HG02885 (cell line): ENCODE data around the gene SCAMP2.

Experiments used
- ATAC-seq: cut with Tn5 transposase; IDR thresholded peaks from one replicate; pipeline ENCODE4 v1.9.1; 2021; ENCODE audit warnings: mild to moderate bottlenecking; ENCODE audit not compliant: unreplicated experiment, poor library complexity

Gene SCAMP2

GRCh38 chr15:74840851-74841775 is 32.1 kb downstream of the SCAMP2 start:
- no peak for ATAC-seq

DNA sequence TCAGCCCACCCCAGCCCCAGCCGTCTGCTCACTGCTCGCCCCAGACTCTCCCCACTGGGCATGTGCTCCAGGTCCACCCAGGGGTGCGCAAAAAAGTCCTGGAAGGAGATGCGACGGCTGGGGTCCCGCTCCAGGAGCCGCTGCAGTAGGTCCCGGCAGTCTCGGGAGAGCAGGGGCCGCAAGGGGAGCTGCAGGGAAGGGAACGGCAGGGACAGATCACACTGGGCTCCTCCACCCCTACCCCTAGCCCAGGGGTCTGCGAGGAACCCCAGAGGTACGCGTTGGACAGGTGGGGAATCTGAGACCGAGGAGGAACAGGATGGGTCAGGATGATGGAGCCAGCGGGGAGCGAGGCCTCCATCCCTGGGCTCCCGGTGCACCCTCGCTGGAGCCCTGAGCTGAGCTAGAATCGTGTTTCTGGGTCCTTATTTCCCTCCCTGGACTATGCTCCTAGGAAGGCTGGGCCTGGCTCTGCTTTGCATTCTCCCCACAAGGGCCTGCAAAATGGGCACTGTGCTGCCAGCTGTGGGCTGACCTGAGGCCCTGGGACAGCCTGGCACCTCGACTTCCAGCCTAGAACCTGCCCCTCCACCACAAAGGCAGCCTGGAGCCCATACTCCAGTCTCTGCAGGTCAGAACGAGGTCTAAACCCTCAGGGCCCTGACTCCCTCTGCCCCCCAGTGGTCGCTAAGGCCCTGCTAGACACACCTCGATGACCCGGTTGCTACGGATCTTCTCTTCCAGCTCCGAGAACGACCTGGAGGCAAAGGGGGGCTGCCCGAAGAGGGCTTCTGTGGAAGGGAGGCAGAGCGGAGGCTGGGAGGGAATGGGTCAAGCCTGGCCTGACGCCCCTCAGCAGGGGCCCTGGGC is 33.4 kb downstream of the SCAMP2 start:
- no peak for ATAC-seq

DNA sequence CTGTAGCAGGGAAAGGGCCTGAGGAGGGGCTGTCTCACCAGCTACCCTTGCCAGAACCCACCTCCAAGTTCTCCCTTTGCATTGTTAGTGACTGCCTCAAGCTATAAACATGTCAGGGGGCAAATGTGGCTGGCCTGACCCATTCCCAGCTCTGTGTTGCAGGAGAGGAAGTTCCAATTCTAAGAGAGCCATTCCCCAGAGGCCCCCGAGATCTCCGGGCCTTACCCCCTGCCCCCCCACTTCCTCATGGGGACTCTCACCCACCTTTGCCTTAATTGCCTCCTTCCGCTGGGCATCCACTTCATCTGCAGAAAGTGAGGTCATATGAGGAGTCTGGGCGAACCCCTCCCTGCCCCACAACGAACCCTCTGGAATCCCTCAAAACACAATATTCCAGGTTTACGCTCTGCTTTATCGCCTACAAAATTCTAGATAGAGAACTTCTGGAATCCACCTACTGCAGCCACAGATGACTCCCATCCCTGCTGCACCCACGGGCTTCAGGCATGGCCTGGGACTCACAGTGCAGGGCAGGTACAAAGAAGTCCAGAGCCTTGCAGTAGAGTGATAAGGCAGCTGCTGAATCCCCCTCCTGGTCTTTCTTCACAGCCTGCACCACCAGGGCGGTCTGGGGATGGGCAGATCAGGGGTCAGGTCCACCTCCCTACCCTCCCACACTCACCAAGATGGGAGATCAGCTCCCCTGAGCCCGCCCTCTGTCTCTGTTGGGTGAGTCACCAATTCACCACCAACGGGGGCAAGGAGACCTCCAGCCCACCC is 34.2 kb downstream of the SCAMP2 start:
- ATAC-seq, result no peak

GRCh38 chr15:74838137-74838516 is 35.0 kb downstream of the SCAMP2 start:
- no peak for ATAC-seq

DNA sequence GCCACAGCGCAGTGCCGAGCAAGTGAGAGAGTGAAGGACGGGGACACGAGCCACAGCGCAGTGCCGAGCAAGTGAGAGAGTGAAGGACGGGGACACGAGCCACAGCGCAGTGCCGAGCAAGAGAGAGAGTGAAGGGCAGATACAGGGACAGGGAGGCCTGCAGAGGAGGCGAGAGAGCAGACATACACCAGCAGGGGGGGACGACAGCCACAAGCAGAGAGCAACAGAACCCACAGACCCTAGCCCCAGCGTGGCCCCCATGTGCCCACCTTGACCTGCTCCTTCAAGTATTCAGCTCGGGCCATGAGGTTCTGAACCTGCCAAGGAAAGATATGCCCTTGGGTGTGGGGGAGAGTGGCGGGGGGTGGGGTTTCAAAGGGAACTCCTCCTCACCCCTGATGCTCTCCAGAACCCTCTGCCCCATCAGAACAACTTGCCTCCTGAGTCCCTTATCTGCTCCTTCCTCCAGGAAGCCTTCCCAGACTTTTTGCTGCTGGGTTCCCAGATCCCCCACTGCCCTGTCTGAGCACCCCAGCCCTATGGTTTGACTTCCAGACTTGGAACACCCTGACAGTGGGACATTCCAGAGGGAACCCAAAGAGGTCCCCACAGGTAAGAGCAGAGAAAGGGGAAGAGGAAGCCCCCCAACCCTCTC is 35.6 kb downstream of the SCAMP2 start:
- no peak for ATAC-seq

- ATAC-seq, result no peak
Observed at GRCh38 chr15:74836846-74837245, 36.3 kb downstream of the SCAMP2 start.

DNA sequence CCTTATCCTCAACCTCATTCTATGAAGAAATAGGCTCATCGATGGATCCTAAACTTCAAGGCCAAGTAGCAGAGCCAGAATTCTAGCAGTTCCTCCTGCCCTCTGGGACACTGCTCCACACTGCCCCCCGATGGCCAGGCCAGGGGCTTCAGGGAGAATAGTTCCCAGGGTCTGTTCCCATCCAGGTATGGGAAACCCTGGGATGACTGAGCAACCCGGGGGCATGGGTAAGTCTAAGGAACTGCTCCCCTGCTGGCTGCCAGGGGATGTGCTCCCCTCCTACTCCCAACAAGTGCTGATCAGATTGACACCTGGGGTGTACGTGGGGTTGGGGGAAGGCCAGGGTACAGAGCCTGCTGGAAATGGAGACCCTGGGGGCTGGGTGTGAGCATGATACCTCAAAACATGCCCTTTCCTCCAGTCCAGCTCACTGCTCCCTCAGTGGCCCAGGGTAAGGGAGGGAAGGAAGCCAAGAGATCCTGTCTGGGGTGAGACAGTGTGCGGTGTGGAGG is 37.8 kb downstream of the SCAMP2 start:
- ATAC-seq, result no peak

GRCh38 chr15:74833376-74834107 is 39.6 kb downstream of the SCAMP2 start:
- ATAC-seq, result no peak

GRCh38 chr15:74832826-74833225 is 40.3 kb downstream of the SCAMP2 start:
- no peak for ATAC-seq

DNA sequence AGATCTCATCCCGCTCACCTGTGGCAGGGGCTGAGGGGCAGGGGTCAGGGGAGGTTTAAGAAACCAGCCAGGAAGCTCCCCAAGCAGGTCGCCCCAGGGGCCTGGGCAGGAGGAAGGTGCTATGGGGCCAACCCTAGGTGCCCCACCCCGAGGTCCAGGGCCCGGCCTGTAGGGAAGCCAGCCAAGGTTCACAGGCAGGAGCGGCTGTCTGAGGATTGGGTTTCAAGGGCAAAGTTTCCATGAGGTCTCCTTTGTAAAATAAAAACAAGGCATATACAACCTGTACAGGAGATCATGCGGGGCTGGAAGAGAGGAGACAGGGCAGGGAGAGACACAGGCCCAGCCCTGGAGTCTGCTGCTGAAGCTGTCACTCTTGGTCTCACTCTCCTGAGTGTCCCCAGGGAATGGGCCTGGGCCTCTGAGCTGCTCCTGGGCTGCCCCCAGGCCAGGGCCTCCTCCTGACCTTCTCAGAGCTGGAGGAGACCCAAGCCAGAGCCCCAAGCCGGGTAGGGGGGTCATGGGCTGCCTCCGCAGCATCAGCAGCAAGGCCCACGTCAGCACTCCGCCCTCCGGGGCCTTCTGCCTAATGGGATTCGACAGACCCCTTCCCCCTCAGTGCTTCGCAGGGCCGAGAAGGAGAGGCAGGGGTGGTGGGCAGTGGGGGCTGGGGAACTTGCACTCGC is 41.2 kb downstream of the SCAMP2 start:
- ATAC-seq, result no peak

- no peak for ATAC-seq
Observed at GRCh38 chr15:74830868-74831267, 42.3 kb downstream of the SCAMP2 start.

DNA sequence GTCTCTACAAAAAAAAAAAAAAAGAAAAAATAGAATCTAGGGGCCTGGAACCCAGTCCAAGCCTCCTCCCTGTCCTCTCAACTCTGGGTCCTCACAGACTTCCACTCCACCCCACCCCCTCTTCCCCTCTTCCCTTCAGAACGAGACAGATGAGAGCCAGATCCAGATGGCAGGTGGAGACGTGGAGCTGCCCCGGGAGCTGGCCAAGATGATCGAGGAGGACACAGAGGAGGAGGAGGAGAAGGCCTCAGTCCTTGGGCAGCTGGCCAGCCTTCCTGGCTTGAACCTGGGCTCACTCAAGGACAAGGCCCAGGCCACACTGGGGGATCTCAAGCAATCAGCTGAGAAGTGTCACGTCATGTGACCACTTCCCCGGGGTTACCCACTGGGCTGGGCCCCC is 43.2 kb downstream of the SCAMP2 start:
- no peak for ATAC-seq

GRCh38 chr15:74829486-74829885 is 43.7 kb downstream of the SCAMP2 start:
- ATAC-seq, result no peak

GRCh38 chr15:74828835-74829234 is 44.3 kb downstream of the SCAMP2 start:
- ATAC-seq, result no peak

- no peak for ATAC-seq
Observed at GRCh38 chr15:74827614-74828013, 45.6 kb downstream of the SCAMP2 start.

GRCh38 chr15:74826921-74827320 is 46.2 kb downstream of the SCAMP2 start:
- ATAC-seq, result no peak

- ATAC-seq, result no peak
Observed at GRCh38 chr15:74826364-74826819, 46.8 kb downstream of the SCAMP2 start, which contains the start of gene CPLX3. TSS of gene CPLX3 (plus strand) at chr15:74826627. CDS start at chr15:74826704, 77 bp downstream.

DNA sequence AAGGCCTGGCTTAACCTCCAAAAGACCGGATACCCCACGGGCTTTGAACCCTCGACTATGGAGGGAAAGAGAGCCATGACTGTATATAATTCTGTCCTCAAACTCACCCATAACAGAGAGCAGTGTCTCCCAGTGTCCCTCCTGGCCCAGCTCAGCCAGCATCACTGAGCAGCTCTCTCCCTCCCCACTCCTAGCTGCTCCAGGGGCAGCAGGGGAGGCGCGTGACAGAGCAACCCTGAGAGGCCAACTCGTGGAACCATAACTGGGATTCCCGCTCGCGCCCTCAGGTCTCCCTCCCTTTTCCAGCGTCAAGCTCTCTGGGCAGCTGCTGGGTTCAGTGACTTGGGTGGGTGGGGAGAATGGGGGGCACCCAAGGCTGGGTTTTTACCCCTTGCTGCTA is 47.3 kb downstream of the SCAMP2 start:
- no peak for ATAC-seq
